Left lung (tissue), 10 donors: Measurements from ENCODE around the gene BTBD19. TPM values are rescaled to one million over a fixed set of nuclear protein-coding genes. Genes with fewer than 3 reads are reported as not detected.

Experiments
- ATAC-seq: fragments of 200-7000 bp; cut with Tn5 transposase; one replicate; pipeline ENCODE4 v1.9.1; 2020; ENCODE audit warnings: moderate library complexity
- DNase-seq, 4 donors: peaks; one replicate each; pipeline ENCODE4 v3.0.0-alpha.2; 2013 to 2020
- H3K27ac ChIP-seq, 2 donors: fragments of 200-600 bp; sonication (generic) in 1 of 2; one replicate each; pipeline versions ENCODE4 v1.5.0 to v1.8.0; 2020 to 2021
- H3K27me3 ChIP-seq, 2 donors: fragments of 200-600 bp; sonication (generic) in 1 of 2; one replicate each; pipeline versions ENCODE4 v1.5.0 to v1.8.0; 2020 to 2021
- H3K36me3 ChIP-seq, 2 donors: fragments of 200-600 bp; sonication (generic) in 1 of 2; one replicate each; pipeline versions ENCODE4 v1.5.0 to v1.8.0; 2020 to 2021
- H3K4me1 ChIP-seq, 2 donors: fragments of 200-600 bp; one replicate each; pipeline ENCODE4 v1.8.0; 2021
- H3K4me3 ChIP-seq, 2 donors: fragments of 200-600 bp; sonication (generic) in 1 of 2; one replicate each; pipeline versions ENCODE4 v1.5.0 to v1.8.0; 2020 to 2021; ENCODE audit warnings: mild to moderate bottlenecking in 1 of 2
- H3K9me3 ChIP-seq, 2 donors: fragments of 200-600 bp; sonication (generic) in 1 of 2; one replicate each; pipeline versions ENCODE4 v1.5.0 to v1.8.0; 2020 to 2021
- CTCF ChIP-seq, 2 donors: fragments of 200-600 bp; sonication (generic) in 1 of 2; IDR thresholded peaks; one replicate each; pipeline versions ENCODE4 v1.5.0 to v1.8.0; 2021; ENCODE audit warnings: antibody characterized with exemption in 2 of 2
- intact Hi-C, 2 donors: fragments of 100-400 bp; cut with DNase I; formaldehyde crosslinking; loops; one replicate each; pipeline versions ENCODE4 v1.11.2 to v1.14.2; 2022
- polyA plus RNA-seq, 6 donors: library from polyadenylated mRNA; unstranded; fragments of 120-200 nt; gene quantifications; one replicate each; pipeline ENCODE4 v1.2.1, GENCODE V29; 2013; ENCODE audit not compliant: insufficient read length in 6 of 6
- total RNA-seq, 2 donors: library from RNA; stranded (reverse); fragmentation: NEBNext Ultra II Directional; extraction: Animal tissue kit (Norgen Biotek cat#: 25700); gene quantifications; one replicate each; pipeline ENCODE4 v1.2.1, GENCODE V29; 2021
- donor health status: DM: no; HTN: yes; CAD: no.
- donor health status: DM: no; HTN: no; CAD: no.

BTBD19 gene
- total and polyA plus RNA-seq, 8 donors: 15.3 to 27.6 (median 23.6) TPM

DNA sequence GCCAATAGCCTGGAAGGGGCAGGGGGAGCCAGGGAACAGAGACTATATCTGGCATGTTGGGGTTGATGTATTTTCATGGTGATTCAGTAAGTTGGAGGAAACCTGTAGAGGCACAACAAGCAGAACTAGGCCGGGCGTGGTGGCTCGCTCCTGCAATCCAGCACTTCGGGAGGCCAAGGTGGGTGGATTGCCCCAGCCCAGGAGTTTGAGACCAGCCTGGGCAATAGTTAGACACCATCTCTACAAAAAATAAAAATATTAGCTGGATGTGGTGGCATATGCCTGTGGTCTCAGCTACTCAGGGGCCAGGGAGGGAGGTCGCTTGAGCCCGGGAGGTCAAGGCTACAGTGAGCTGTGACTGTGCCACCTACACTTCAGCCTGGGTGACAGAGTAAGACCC, 44.9 kb downstream of the BTBD19 start:
- Histone ChIP-seq H3K27me3 (no peaks in the 10 kb centered on the region), H3K36me3 (peaks cover 0 to 30% of the 10 kb centered on the region in 2 donors), H3K9me3 (no peaks in the 10 kb centered on the region), H3K4me3 (no peak overlapping the region), H3K4me1 (no peaks in the 10 kb centered on the region), H3K27ac (no peak overlapping the region)
- no peak for ATAC-seq
- intact Hi-C loops: loop anchor here in 1 of 2 donors (10.0 kb wide), 1 partner anchor 68 kb away; the partner anchor contains the start of gene BEST4
- no peak for TF ChIP-seq CTCF (IDR thresholded peaks at IDR 0.05)
- no peak for DNase-seq

GRCh38 chr1:44854970-44855369, 46.6 kb downstream of the BTBD19 start:
- Histone ChIP-seq H3K4me3 (no peak overlapping the region), H3K27me3 (no peaks in the 10 kb centered on the region), H3K27ac (no peak overlapping the region), H3K4me1 (no peaks in the 10 kb centered on the region), H3K9me3 (no peaks in the 10 kb centered on the region), H3K36me3 (peaks cover 0 to 30% of the 10 kb centered on the region in 2 donors)
- ATAC-seq (no peak), DNase-seq (no peak)
- TF ChIP-seq CTCF (IDR thresholded peaks at IDR 0.05): no peak
- intact Hi-C loops: loop anchor here in 1 of 2 donors (10.0 kb wide), 1 partner anchor 70 kb away; the partner anchor contains the start of gene BEST4

GRCh38 chr1:44855742-44856141, 47.4 kb downstream of the BTBD19 start:
- ATAC-seq (peak; percentile 90), DNase-seq (no peak)
- no peak overlapping the region for H3K4me3 ChIP-seq
- no peaks in the 10 kb centered on the region for H3K4me1 ChIP-seq
- H3K27ac ChIP-seq: no peak overlapping the region
- H3K27me3 ChIP-seq: no peaks in the 10 kb centered on the region
- intact Hi-C loops: loop anchor here in 1 of 2 donors (10.0 kb wide), 1 partner anchor 71 kb away; the partner anchor contains the start of gene BEST4
- peaks cover 0 to 23% of the 10 kb centered on the region in 2 donors for H3K36me3 ChIP-seq
- H3K9me3 ChIP-seq: no peaks in the 10 kb centered on the region
- TF ChIP-seq CTCF (IDR thresholded peaks at IDR 0.05): no peak

DNA sequence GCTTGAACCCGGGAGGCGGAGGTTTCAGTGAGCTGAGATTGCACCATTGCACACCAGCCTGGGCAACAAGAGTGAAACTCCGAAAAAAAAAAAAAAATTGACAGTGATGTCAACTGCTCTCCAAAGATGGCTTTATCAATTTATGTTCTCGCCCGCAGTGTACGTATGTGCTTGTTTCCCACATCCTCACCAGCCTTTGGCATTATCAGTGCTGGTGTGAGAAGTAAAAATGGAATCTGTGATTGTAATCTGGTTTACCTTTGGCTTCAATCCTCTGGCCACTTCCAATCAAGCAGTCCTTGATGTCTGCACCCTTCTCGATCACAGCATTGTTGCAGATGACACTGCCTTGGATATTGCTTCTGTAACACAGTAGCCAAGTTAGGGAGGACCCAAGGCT, 49.1 kb downstream of the BTBD19 start:
- Histone ChIP-seq H3K36me3 (peaks cover 0 to 22% of the 10 kb centered on the region in 2 donors), H3K4me1 (peaks cover 0 to 5% of the 10 kb centered on the region in 2 donors), H3K4me3 (no peak overlapping the region), H3K27ac (no peak overlapping the region), H3K9me3 (no peaks in the 10 kb centered on the region), H3K27me3 (no peaks in the 10 kb centered on the region)
- intact Hi-C loops: loop anchor here in 1 of 2 donors (10.0 kb wide), 1 partner anchor 73 kb away; the partner anchor contains the start of gene BEST4
- no peak for TF ChIP-seq CTCF (IDR thresholded peaks at IDR 0.05)
- ATAC-seq (no peak), DNase-seq (no peak)

GRCh38 chr1:44860331-44860730, 52.0 kb downstream of the BTBD19 start:
- H3K27ac ChIP-seq: no peak overlapping the region
- no peak for TF ChIP-seq CTCF (IDR thresholded peaks at IDR 0.05)
- intact Hi-C loops: no loop called here

More at GRCh38 chr1:44860331-44860730, 52.0 kb downstream of the BTBD19 start:
- Histone ChIP-seq H3K4me1 (peaks cover 0 to 5% of the 10 kb centered on the region in 2 donors), H3K36me3 (peaks cover 0 to 22% of the 10 kb centered on the region in 2 donors), H3K9me3 (no peaks in the 10 kb centered on the region), H3K4me3 (no peak overlapping the region), H3K27me3 (no peaks in the 10 kb centered on the region)
- DNase-seq (no peak), ATAC-seq (no peak)
